T1000 (cell line): ENCODE data around the gene S100A2.

Source experiments
- DNase-seq: peaks from one replicate; lab custom pipeline; 2025; ENCODE audit warnings: mixed read lengths; lab: John Stamatoyannopoulos, UW

S100A2 gene

DNA sequence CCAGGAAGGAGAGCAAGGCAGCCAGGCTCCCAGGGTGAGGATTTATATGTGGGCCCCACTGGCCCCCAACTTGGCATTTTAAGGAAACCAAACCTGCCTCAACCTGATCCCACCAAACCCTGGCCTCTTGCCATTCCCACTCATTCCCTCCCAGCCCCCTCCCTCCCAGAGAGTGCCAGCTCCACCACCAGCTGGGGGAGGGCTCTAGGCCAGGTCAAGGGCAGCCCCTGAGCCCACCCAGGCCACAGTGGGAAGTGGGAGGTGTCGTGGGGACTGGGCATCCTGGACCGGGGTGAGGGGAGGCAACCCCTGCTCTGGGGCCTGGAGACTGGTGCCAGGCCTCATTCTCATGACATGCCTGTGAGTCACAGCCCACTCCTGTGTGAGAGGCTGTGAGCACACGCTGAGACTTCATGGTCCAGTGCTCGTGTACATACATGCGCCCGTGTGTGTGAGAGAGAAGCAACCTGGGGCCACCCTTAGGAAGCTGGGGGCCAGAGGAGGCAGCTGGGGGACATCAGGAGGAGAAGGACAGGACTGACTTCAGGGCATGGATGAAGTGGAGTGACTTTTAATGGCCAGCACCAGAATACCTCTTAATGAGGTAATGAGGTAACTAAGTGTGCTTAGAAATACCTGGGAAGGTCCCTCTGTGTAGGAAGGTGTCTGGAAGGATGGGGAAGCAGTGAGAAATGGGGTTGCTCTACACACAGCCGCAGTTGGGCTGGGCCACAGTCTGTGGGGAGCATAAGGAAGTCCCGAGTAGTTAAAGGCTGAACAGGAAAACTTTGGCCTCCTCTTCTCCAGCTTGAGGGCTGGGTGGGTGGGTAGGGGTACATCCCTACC lies at the start of gene S100A2:
Gene S100A2, minus strand, starts transcription at position 316 of the 846 bp plus-strand sequence. CDS start 1,967 bp downstream, outside the sequence.
- DNase-seq, result peak; percentile 43

DNA sequence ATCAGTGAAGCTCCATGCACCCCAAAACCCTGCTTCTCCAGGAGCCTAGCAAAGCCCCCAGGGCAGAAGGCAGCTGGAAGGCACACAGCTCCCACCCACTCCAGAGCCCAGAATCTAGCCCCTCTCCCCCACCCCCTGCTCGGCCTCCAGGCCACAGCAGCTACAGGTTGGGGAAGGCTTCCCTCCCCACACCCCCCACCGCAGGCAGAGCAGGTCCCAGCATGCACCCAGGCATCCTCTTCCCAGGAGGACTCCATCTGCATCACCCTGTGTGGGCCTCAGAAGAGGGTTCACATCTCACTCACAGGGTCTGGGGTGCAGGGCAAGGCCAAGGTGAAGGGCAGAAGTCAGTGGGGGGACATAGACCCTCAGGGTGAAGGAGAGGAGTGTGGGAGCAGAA lies 49.8 kb upstream of the S100A2 start:
- no peak for DNase-seq

DNA sequence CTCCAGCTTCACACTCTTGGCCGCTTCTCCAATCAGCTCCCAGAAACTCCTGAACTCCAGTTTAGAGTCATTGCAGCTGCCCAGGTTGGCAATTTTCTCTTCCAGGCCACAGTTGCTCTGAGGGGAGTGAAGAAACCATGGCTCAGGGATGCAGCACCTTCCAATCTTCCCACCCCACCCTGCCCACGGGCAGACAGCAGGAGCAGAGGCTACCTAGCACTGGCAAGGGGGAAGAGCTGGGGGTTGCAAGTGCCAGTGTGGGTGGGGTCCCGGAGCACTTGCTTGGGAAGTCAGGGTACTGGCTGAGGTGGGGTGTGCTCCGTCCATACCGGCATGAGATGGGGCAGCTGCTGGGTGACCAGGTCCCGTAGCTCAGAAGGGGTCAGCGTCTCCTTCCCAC lies 49.3 kb upstream of the S100A2 start:
- DNase-seq, result no peak

DNA sequence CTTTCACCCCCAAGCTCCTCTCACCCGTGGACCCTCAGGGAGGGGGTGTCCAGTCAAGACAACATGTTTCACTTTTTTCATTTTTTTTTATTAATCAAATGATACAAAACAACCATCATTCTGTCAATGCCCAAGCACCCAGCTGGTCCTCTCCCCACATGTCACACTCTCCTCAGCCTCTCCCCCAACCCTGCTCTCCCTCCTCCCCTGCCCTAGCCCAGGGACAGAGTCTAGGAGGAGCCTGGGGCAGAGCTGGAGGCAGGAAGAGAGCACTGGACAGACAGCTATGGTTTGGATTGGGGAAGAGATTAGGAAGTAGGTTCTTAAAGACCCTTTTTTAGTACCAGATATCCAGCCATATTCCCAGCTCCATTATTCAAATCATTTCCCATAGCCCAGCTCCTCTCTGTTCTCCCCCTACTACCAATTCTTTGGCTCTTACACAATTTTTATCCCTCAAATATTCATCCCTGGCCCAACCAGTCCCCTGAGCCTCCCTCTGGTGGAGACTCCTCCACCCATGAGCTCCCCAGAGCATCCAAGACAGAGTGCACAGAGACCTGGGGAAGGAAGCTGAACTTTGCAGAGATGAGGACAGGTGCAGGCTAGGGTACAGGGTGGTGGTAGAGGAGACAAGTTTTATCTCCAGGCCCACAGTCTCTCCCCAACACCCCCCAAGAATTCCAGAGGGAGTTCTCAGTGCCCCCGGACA lies 48.7 kb upstream of the S100A2 start:
- DNase-seq, result no peak

DNA sequence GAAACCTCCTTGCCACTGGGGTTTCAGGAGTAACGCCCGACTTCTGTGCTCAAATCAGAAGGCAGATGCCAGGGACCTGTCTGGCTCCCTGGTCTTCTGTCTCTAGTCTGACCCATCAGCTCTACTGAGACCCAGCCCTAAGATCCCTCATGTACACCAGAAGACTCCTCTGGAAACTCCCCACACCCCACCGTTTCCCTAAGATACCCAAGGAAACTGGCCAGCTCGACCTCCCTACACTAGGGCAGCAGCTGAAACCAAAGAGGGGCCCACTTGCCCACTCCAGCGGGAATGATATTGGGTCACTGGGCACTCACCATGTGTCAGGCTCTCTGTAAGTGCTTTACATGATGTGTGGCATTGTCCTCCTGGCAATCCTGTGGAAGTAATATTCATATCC lies 47.8 kb upstream of the S100A2 start:
- no peak for DNase-seq

DNA sequence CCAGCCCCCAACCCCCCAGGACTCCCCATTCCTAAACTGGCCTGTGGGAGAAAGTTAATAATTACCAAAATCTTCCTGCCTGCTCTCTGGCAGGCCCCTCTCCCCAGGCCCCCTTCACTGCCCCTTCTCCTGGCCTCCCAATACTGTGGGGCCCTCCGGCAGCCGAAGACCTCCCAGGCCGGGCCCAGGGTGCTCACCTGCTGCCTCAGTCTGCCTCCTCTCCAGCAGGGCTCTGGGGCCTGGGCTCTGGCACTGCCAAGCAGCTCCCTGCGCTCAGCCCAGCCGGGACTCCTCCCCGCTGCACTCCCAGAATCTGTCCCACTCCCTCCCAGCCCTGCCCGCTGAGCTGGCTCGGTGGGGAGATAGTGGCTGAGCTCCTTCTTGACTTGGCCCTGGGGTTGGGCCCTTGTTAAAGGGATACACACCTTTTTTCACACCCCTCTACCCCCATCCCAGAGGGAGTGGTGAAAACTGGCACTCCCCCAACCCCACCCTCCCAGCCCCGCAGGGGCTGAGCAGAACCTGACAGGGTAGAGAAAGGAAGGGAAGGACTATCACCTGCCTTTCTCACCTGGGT lies 47.2 kb upstream of the S100A2 start, which contains the start of gene S100A16:
Gene S100A16, minus strand, starts transcription at position 383 of the 577 bp plus-strand sequence. CDS start 4,986 bp downstream, outside the sequence.
- DNase-seq, result no peak

DNA sequence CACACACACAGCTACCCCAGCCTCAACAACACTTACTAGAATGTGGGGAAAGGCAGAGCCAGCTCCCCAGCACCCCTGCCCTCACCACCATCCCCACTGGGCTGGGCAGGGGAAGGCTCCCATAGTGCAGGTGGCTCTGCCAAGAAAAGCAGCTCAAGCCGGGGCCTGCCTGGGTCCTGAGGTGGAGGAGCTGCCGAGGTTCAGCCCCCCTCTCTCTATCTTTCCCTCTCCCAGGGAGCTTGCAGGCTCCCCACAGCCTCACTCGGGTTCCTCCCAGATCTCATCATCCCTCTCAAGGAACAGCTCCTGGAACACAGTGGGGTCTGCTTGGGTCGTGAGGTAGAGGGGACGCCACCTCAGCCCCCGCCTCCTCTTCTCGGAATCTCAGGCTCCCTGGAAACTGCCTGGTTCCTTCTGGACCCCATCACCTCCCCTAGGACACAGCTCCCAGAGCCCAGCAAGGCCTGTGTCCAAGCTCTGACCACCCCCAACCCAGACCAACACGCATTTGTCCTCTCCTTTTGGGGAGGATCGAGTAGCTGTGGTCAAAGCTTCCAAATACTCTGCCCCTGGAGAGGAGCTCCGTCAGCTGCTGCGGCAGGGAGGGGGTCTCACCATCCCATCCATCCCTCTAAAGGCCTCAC lies 46.6 kb upstream of the S100A2 start:
- no peak for DNase-seq

DNA sequence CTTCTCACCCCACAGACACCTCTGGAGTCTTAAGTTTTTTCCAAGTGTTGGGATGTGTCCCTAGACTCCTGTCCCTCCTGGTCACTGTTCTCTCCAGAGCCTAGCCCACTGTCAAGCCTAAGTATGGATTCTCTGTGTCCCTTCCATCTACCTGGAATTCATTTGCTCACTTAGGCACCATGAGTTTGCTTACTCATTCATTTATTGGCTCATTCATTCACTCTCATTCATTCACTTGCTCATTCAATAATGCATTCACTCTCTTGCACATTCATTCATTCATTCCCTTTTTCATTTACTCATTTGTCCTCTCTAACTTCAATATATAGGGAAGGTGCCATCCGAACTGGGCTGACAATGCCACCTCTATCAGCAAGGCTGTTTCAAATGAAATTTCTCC lies 45.7 kb upstream of the S100A2 start:
- no peak for DNase-seq

DNA sequence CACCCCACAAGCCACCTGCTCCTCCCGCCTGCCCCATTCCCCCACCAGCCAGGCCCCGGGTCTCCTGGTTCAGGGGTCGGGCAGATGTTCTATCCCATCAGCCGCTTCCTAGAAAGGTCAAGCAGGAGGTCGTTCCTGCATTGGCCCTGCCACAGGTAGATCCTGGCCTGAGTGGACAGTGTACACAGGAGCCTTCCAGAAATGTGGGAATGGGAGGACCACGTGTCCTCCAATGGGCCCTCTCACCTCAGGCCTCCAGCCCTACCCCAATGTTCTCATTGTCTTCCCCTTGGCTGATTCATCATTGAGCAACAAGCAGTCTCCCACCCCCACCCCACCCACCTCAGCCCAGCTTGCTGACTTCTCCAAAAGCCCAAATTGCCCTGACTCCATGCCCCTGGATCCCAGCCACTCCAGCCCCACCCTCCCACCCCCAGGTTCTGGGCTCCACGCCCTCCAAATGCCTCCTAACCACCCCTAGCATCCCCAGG lies 45.2 kb upstream of the S100A2 start:
- no peak for DNase-seq

DNA sequence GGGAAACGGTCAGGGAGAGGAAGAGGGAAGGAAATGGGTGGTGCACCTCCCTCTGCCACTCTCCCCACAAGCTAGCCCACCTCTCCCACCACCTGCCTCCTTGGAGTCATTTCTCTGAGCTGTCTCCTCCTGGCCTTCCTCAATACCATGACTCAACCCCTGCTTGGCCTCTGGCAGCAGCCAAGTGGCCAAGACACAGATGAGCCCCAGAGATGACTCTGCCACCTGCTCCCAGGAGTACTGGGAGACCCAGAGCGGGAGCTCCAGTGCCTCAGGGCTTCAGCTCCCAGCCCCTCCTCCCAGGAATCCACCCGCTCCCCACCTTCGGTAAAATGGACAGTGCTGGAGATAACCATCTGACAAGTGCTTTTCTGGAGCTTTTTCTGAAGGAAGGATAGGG lies 44.7 kb upstream of the S100A2 start:
- DNase-seq, result no peak

DNA sequence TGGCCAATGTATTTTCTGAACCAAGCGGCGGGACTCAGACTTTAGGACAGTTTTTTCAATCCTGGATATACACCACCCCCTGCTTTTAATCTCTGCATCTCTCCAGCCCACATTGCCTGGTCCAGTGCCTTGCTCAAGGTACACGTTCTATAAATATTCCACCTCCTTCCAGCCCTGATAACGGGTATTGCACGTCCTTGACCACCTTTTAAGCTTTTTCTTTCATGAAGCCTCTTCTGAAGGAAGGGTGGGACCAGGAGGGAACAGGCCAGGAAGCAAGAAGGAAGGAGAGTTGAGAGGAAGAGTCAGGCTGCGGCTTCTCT lies 43.9 kb upstream of the S100A2 start:
- DNase-seq, result no peak

DNA sequence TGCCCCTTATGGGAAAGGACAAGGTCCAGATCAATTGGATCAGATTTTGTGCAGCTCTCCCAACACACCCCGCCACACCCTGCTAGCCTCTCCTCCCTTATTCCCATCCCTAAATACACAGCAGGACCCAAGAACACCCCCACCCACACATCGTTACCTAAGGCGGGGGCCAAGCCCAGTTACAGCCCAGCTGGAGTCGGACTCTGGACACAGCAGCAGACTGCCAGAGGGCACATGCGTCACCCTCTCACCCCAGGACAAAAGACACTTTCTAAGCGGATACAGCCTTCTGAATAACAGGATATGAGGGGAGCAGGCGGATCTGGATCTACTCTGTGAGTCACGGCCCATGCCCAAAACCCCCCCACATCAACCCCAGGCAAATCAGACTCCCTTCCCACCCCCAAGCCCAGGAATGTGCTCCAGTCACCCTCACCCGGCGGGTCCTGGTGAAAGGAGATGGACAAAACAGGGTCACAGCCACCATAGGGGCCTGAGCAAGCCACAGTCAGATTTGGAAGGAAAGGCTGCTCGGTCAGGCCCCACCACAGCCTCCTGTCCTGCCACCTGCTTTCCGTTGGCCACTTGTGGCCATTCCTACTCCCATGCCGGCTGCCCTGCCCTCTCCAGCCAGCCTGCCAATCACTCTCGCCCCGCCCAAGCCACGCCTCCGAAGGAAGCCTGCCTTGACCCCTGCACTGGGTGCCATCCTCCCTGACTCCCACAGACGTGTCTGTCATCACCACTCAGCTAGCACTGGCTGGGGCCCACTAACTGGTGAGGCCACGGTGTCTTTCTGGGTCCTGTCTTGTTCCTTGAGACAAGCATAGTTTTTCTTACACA lies 43.3 kb upstream of the S100A2 start:
- DNase-seq, result peak; percentile 87

DNA sequence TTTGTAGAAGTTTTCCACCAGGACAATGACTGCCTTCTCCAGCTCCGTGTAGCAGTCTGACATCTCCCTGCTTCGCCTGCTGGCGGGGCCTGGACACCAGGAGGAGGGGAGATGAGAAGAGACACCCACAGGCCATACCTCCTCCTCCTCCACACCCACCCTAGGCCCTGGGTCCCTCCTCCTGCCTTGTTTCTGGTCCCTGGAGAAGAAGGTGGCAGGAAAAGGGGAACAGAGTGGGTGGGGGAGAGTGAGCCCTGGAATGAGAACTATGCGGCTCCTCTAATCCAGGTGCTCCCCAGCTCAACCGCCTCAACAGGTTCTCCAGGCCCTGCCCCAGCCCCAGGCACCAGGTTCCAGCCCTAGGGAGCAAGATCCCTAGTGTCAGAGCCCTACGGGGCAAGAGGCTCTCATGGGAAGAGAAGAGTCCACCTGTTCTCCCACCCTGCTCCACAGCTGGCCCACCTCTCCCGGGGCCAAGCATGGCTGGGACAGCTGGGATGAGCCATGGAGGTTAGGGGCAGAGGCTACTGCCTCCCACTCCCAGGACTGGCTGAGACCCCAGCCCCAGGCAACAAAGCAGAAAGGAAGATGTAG lies 42.5 kb upstream of the S100A2 start:
- DNase-seq, result no peak

DNA sequence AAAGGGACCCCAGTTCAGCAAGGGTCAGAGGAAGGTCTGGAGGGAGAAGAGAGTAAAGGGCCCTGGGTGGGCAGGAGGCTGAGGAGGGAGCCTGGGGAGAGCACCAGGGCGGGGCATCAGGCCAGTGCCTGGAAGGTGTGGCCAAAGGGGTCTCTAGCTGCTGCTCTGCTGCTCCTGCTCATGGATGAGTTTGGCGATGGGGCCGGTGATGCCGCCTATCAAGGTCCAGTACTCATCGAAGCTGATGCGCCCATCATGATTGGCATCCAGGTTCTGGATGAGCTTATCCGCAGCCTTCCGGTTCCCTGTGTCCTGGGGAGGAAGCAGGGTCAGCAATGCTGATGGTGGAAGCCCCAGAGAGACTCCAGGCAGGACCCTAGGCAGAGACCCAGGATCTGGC lies 41.7 kb upstream of the S100A2 start:
- DNase-seq, result no peak

DNA sequence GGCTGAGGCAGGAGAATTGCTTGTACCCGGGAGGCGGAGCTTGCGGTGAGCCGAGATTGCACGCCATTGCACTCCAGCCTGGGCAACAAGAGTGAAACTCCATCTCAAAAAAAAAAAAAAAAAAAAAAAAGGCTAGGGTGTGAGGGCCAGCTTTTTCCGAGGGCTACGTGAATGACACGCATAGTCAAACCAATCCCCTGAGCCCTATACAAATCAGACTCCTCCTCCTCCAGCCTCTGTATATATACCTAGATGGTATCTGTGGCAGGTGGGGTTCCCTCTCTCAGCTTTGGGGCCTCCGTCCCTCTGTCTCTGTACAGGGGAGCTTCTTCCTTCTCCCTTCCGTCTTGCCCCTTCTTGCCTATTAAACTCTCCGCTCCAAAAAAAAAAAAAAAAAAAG lies 40.5 kb upstream of the S100A2 start:
- DNase-seq, result no peak

DNA sequence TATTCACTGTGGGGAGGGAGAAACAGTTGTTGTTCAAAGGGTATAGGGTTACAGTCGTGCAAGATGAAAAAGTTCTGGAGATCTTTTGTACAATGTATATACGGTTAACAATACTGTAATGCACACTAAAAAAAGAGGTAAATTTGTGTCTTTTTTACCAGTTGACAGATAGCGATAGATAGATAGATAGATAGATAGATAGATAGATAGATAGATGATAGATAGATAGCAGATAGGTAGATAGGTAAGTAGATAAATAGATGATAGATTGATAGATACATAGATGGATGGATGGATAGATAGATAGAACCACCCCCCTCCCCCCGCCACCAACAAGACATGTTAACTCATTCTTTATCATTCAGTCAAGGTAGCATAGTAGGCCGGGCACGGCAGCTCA lies 37.1 kb upstream of the S100A2 start:
- DNase-seq, result no peak

DNA sequence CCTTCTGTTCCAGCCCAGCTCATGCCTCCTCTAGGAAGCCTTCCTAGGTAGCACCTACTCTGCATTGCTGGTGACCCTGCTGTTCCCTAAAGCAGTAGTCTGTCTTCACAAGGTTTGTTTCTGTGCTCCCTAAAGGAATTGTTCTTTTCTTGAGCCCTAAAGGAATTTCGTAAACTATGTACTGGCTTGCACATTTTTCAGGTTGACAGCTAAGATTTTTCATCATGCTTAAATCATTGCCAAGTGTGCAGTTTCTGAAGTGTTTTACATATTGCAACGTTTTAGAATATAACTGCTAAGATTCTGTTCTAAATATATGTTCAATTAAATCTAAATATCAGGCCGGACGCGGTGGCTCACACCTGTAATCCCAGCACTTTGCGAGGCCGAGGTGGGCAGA lies 34.2 kb upstream of the S100A2 start:
- no peak for DNase-seq

DNA sequence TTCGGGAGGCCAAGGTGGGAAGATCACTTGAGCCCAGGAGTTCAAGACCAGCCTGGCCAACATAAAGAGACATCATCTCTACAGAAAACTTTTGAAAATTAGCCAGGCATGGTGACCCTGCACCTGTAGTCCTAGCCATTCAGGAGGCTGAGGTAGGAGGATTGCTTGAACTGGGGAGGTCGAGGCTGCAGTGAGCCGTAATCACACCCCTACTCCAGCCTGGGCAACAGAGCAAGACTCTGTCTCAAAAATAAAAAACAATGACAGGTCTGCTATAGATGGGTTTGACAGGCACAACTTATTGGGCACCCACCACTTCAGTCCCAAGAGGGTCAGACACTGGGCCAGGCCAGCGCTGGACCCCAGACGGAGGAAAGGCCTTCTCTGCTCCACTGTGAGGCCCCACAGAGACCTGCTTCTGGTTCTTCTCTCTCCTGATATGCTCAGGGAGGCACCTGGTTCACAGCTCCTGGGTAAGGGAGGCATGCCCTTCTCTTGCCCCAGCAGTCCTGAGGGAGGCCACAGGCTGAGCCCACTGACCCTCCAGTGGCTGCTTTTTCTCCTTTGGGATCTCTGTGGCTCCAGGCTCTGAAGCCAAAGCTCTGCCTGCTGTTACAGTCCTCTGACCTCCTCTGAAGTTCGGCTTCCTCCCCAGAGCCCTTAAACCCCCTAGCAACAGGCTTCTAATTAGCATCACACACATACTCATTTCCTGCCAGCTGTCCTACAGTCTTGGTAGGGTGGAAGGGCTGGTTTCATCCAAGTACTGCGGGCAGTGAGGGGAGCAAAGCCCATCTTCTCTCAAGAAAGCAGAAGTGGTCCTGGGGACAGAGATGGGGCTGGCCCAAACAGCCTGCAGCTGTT lies 32.9 kb upstream of the S100A2 start:
- DNase-seq, result no peak

DNA sequence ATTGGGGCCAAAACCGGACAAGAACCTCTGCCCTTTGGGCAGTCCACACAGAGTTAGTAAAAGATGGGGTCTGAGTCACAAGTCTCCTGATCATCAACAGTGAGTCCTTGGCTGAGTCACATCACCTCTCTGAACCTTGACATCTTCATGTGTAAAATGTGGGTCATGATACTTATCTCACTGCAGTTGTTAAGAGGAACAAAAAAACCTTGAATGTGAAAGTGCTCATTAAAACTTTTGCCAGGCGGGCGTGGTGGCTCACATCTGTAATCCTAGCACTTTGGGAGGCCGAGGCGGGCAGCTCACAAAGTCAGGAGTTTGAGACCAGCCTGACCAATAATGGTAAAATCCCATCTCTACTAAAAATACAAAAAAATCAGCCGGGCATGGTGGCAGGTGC lies 31.6 kb upstream of the S100A2 start:
- DNase-seq, result no peak

DNA sequence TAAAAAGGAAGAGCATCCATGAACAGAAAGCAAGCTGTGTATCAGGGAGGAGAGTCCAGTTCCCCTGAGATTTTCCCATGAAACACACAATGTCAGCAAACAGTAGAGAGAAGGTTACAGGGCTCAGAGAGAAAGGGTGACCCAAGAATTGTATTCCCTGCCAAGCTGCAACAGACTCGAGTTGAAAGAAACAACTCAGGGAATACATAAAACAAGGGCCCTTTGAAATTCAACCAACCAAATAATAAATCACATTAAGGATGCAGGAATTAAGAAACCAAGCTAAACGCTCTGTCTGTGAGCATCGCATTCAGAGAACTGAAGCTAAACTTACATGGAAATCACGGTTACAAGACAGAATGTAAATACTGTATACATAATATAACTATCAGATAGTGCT lies 27.1 kb upstream of the S100A2 start:
- no peak for DNase-seq
